Neural cell (in vitro differentiated cells): Measurements from ENCODE around the gene VCP. TPM values are rescaled to one million over a fixed set of nuclear protein-coding genes. Genes with fewer than 3 reads are reported as not detected.

Source experiments
- H2AFZ ChIP-seq: fragments of 200-600, 300-800 bp; sonication (generic), shearing (Covaris generic); 2 replicates; pipeline ENCODE4 v1.6.0; 2014; ENCODE audit warnings: low read depth, mild to moderate bottlenecking, antibody characterized with exemption, low read length, moderate library complexity
- H3F3A ChIP-seq: fragments of 200-600 bp; shearing (Covaris generic); 2 replicates; pipeline ENCODE4 v1.6.1; 2016; ENCODE audit warnings: mild to moderate bottlenecking, moderate library complexity, mixed read lengths, antibody characterized with exemption, low read length; ENCODE audit not compliant: insufficient read depth, poor library complexity, severe bottlenecking
- H3K27ac ChIP-seq: fragments of 200-600, 300-800 bp; sonication (generic), shearing (Covaris generic); 2 replicates; pipeline ENCODE4 v1.5.1; 2014; ENCODE audit warnings: mild to moderate bottlenecking, low read length, moderate library complexity
- H3K27me3 ChIP-seq: fragments of 300-800, 200-600 bp; sonication (generic), shearing (Covaris generic); 2 replicates; pipeline ENCODE4 v1.6.0; 2014; ENCODE audit warnings: mild to moderate bottlenecking, low read depth, low read length, moderate library complexity; ENCODE audit not compliant: insufficient read depth
- H3K36me3 ChIP-seq: fragments of 300-800, 200-600 bp; sonication (generic), shearing (Covaris generic); 2 replicates; pipeline ENCODE4 v1.5.1; 2014; ENCODE audit warnings: mild to moderate bottlenecking, antibody characterized with exemption, low read length, moderate library complexity; ENCODE audit not compliant: insufficient read depth
- H3K4me2 ChIP-seq: fragments of 300-800, 200-600 bp; sonication (generic), shearing (Covaris generic); 2 replicates; pipeline ENCODE4 v1.6.0; 2014; ENCODE audit warnings: mild to moderate bottlenecking, low read length
- H3K4me3 ChIP-seq: fragments of 300-800, 200-600 bp; sonication (generic), shearing (Covaris generic); 2 replicates; pipeline ENCODE4 v1.5.1; 2014; ENCODE audit warnings: mild to moderate bottlenecking, low read length, moderate library complexity
- H3K79me2 ChIP-seq: fragments of 200-600 bp; shearing (Covaris generic); replicated peaks from 2 replicates; pipeline ENCODE4 v1.6.0; 2014; ENCODE audit warnings: mild to moderate bottlenecking, low read length, moderate library complexity; ENCODE audit not compliant: insufficient read depth
- H3K9ac ChIP-seq: fragments of 300-800, 200-600 bp; sonication (generic), shearing (Covaris generic); 2 replicates; pipeline ENCODE4 v1.6.1; 2016; ENCODE audit warnings: mild to moderate bottlenecking, low read length, mixed read lengths
- H3K9me2 ChIP-seq: fragments of 200-600 bp; shearing (Covaris generic); 2 replicates; pipeline ENCODE4 v1.6.1; 2016; ENCODE audit warnings: mild to moderate bottlenecking, low read length, mixed read lengths; ENCODE audit not compliant: insufficient read depth
- H3K9me3 ChIP-seq: fragments of 200-600, 300-800 bp; sonication (generic), shearing (Covaris generic); 2 replicates; pipeline ENCODE4 v1.6.1; 2016; ENCODE audit warnings: mild to moderate bottlenecking, mixed run types, low read length, moderate library complexity, mixed read lengths
- H4K20me1 ChIP-seq: fragments of 200-600 bp; shearing (Covaris generic); 2 replicates; pipeline ENCODE4 v1.6.1; 2016; ENCODE audit warnings: mild to moderate bottlenecking, mixed run types; ENCODE audit not compliant: insufficient read depth
- CTCF ChIP-seq: fragments of 450-650 bp; IDR thresholded peaks from 2 replicates; pipeline ENCODE4 v1.5.1; 2014; ENCODE audit warnings: antibody characterized with exemption, mild to moderate bottlenecking, moderate library complexity; ENCODE audit not compliant: poor library complexity, severe bottlenecking
- EP300 ChIP-seq: fragments of 450-650 bp; conservative IDR thresholded peaks from 2 replicates; pipeline ENCODE4 v1.6.1; 2014; ENCODE audit warnings: antibody characterized with exemption, mild to moderate bottlenecking, moderate library complexity; ENCODE audit not compliant: poor library complexity, severe bottlenecking
- EZH2 ChIP-seq: fragments of 200-600, 300-800 bp; shearing (Covaris generic), sonication (generic); IDR thresholded peaks from 2 replicates; pipeline ENCODE4 v1.6.1; 2014; ENCODE audit warnings: antibody characterized with exemption, low read length, borderline replicate concordance, mild to moderate bottlenecking; ENCODE audit not compliant: insufficient read depth, poor library complexity, severe bottlenecking
- MXI1 ChIP-seq: fragments of 450-650 bp; conservative IDR thresholded peaks from 2 replicates; pipeline ENCODE4 v1.6.1; 2014; ENCODE audit warnings: antibody characterized with exemption, mild to moderate bottlenecking; ENCODE audit not compliant: poor library complexity, severe bottlenecking
- POLR2AphosphoS5 ChIP-seq: IDR thresholded peaks from 2 replicates; pipeline ENCODE4 v1.6.1; 2012
- RAD21 ChIP-seq: fragments of 450-650 bp; conservative IDR thresholded peaks from 2 replicates; pipeline ENCODE4 v1.6.1; 2014; ENCODE audit warnings: antibody characterized with exemption, mild to moderate bottlenecking, moderate library complexity
- SMC3 ChIP-seq: fragments of 450-650 bp; conservative IDR thresholded peaks from 2 replicates; pipeline ENCODE4 v1.6.1; 2014; ENCODE audit warnings: antibody characterized with exemption, mild to moderate bottlenecking, moderate library complexity; ENCODE audit not compliant: poor library complexity
- TAF1 ChIP-seq: IDR thresholded peaks from 2 replicates; pipeline ENCODE4 v1.6.1; 2012; ENCODE audit warnings: low read depth
- polyA plus RNA-seq: library from polyadenylated mRNA; depleted of rRNA; stranded (reverse); fragments of >200 nt; gene quantifications from 2 replicates; pipeline ENCODE4 v1.2.3, GENCODE V29; 2014
- TF ChIP-seq, protein P1 (sequence below): IDR thresholded peaks from 2 replicates; pipeline ENCODE4 v1.6.1; 2012; ENCODE audit warnings: borderline replicate concordance

Gene VCP
- polyA plus RNA-seq, 1 donor from 2014 or later: 139 TPM

DNA sequence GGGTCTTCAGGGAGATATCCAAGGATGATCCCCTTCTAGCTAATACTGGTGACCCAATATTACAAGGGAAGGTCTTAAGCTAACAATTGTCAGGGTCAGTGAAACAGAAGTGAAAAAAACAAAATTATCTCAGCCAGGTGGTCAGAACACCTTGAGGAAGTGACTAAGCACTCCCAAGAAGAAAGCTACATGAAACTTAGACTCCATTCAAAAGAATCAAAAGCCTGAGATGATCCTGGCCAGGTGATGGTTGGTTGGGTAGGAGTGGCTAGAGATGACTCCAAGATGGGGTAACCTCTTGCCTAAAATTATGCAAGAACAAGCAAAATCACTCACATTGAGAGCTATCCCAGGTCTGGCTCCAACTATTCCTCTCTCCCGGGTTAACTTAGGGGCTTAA lies 5.4 kb downstream of the VCP start:
- Histone ChIP-seq H3F3A (no peaks in the 10 kb centered on the region), H3K4me3 (no peak overlapping the region), H4K20me1 (peaks cover 14% of the 10 kb centered on the region), H3K9me2 (no peaks in the 10 kb centered on the region), H2AFZ (no peak overlapping the region), H3K79me2 (peaks cover 60% of the 10 kb centered on the region), H3K9ac (no peak overlapping the region), H3K36me3 (peaks cover 10% of the 10 kb centered on the region), H3K27me3 (no peaks in the 10 kb centered on the region), H3K27ac (no peak overlapping the region), H3K4me2 (no peak overlapping the region), H3K9me3 (no peaks in the 10 kb centered on the region)
- TF ChIP-seq RAD21 (no peak), EZH2 (no peak), POLR2AphosphoS5 (no peak), EP300 (no peak), MXI1 (no peak), SMC3 (no peak), CTCF (no peak), TAF1 (no peak)
- TF ChIP-seq, protein P1, sequence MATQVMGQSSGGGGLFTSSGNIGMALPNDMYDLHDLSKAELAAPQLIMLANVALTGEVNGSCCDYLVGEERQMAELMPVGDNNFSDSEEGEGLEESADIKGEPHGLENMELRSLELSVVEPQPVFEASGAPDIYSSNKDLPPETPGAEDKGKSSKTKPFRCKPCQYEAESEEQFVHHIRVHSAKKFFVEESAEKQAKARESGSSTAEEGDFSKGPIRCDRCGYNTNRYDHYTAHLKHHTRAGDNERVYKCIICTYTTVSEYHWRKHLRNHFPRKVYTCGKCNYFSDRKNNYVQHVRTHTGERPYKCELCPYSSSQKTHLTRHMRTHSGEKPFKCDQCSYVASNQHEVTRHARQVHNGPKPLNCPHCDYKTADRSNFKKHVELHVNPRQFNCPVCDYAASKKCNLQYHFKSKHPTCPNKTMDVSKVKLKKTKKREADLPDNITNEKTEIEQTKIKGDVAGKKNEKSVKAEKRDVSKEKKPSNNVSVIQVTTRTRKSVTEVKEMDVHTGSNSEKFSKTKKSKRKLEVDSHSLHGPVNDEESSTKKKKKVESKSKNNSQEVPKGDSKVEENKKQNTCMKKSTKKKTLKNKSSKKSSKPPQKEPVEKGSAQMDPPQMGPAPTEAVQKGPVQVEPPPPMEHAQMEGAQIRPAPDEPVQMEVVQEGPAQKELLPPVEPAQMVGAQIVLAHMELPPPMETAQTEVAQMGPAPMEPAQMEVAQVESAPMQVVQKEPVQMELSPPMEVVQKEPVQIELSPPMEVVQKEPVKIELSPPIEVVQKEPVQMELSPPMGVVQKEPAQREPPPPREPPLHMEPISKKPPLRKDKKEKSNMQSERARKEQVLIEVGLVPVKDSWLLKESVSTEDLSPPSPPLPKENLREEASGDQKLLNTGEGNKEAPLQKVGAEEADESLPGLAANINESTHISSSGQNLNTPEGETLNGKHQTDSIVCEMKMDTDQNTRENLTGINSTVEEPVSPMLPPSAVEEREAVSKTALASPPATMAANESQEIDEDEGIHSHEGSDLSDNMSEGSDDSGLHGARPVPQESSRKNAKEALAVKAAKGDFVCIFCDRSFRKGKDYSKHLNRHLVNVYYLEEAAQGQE: no peak

DNA sequence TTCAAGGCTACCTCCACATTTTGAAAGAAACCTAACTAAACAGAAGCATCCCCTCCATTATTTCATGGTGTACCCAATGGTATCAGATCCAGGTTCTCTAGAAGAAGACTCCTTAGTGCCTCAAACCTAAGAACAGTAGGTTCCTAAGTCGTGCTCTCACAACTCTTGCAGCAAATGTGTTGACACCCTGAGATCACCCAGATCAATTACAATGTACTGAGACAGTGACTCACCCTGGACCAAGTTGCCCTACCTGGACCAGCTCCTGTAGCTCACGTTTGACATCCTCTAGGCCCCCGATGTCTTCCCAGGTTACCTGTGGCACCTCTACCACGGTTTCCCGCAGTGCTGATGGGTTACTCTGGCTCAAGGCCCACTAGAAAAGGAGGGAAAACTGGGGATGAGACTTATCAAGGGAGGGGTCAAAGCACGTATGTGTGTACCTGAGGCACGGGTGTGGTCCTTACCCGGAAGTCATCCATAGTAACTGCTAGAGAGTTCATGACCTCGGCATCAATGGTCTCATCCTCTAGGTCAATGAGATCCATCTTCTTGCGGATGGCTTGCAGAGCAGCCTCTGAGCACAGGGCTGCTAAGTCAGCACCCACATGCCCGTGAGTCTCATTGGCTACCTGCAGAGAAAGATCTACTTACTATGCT lies 11.7 kb downstream of the VCP start:
- Histone ChIP-seq H2AFZ (no peak overlapping the region), H3K9me3 (no peaks in the 10 kb centered on the region), H3K36me3 (peaks cover 15% of the 10 kb centered on the region), H3K27me3 (no peaks in the 10 kb centered on the region), H4K20me1 (no peaks in the 10 kb centered on the region), H3K27ac (no peak overlapping the region), H3K79me2 (peaks cover 5% of the 10 kb centered on the region), H3K9ac (no peak overlapping the region), H3K4me3 (no peak overlapping the region), H3F3A (no peaks in the 10 kb centered on the region), H3K9me2 (no peaks in the 10 kb centered on the region), H3K4me2 (no peak overlapping the region)
- TF ChIP-seq EP300: no peak
- TF ChIP-seq SMC3: no peak
- no peak for TF ChIP-seq POLR2AphosphoS5
- no peak for TF ChIP-seq MXI1
- TF ChIP-seq TAF1: no peak
- TF ChIP-seq EZH2: no peak
- no peak for TF ChIP-seq RAD21
- no peak for TF ChIP-seq CTCF
- TF ChIP-seq, protein P1: no peak
